Activated CD4-positive, alpha-beta T cell treated with anti-CD3 and anti-CD28 coated beads, Interleukin-2, amount 50 U/mL, for 16 hours (primary cell): ENCODE measurements around the gene ARHGAP19.

ENCODE experiments used
- DNase-seq: peaks from one replicate; pipeline ENCODE4 v3.0.0-alpha.2; 2020

ARHGAP19 gene

DNA sequence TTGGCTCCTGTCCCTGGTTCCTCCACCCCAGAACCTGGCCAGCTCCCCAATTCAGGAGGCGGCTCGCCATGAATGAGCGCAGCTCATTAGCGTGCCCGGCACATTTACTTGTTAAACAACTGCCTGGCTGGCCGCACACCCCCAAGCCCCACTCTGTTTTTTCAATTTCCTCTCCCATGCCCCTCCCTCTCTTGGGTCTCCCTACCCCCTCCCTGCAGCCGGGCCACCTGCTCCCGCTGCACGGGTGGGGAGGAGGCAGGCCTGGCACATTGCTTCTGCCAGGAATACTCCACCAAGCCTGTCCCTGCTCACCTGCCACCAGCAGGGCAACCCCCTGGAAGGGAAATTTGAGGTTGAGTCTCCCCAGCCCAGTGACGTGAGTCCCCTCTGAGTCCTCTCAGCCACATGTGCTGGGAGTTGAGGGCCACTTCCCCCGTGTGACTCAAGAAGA, 104.2 kb downstream of the ARHGAP19 start:
- DNase-seq = no peak

DNA sequence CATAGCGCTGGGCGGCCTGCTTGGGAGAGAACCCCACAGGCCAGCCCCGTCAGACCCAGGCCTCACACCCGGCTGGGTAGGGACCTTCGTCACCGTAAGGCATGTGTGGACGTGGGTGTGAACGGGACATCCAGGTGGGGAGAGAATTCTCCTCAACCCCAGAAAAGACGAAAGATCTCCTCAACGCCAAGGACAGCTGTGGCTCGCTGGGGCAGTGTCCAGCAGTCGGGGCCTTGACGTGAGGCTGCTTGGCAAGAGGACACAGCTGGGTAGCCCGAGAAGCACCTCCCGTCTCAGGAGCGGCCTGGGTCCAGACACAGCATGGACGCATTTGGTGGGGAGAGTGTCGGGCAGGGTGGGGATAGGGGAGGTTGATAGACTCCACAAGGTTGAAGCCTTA, 105.5 kb downstream of the ARHGAP19 start:
- no peak for DNase-seq

- DNase-seq = no peak
Observed at GRCh38 chr10:97185326-97186058, 106.9 kb downstream of the ARHGAP19 start, which contains the start of gene SLIT1. TSS of gene SLIT1 (minus strand) at chr10:97185959. CDS start at chr10:97185674, 285 bp downstream.

DNA sequence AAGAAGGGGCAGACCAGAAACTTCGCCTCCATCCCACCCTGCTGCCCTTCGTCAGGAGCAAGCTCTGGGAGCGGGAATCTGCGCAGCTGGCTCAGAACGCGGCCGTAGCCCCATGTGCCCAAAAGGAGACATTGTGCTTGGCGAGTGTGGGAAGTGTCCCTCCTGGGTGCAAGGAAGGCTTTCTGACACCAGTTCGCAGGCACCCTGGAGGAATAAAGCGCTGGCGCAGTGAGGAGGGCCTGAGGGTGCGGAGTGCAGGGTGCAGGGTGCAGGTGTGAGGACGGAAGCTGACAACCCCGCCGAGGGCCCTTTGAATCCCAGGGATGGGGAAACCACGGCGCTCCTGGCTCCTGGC, 107.5 kb downstream of the ARHGAP19 start:
- no peak for DNase-seq

DNA sequence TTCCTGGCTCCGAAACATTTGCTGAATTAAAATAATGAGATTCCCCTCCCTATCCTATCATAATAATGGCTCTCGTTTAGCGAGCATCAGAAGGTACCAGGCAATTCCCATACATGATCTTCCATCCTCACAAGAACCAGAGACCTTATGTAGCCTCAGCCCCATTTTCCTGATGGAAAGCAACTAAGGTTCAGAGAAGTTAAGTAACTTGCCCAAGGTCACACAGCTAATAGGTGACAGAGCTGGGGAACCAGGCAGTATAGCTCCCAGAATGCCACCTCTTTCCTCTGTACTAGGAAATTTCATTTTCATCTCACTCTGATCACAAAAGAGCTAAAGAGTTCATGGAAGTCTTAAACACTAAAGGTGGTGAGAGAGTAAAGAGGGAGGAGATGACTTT, 109.1 kb downstream of the ARHGAP19 start:
- no peak for DNase-seq

- no peak for DNase-seq
Observed at GRCh38 chr10:97182288-97182990, 110.0 kb downstream of the ARHGAP19 start.

DNA sequence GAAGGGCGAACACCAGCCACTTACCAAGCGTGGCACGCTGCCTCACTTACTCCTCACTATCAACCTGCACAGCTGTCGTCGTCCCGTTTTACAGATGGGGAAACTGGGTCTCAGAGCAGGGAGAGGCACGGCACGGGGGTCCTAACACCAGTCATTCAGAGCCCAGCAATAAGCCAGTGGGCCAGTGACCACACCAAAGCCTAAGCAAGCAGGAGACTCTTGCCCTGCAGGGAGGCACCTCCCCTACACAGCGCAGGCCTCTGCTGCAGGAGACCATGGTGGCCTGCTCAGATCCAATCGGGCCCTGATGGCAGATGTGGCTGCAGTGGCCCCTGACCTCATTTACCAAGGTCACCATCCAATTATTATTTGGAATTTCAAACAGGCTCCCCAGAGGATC, 111.5 kb downstream of the ARHGAP19 start:
- no peak for DNase-seq

DNA sequence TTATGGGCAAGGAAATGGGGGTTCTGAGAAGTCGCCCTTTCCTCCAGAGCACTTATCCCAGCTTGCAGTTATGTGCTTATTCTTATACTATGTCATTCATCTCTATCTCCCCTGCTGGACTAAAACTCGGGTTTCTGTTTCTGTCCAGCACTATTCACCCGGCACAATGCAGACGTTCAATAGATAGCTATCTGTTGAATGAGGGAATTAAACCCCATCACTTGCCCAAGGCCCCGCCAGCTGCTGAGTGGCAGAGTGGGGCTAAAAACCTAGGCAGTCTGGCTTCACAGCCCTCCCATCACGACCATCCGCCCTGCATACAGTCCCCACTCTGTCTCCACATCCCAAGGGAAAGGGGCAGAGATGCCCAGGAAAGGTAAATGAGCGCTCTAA, 112.1 kb downstream of the ARHGAP19 start:
- DNase-seq = no peak

GRCh38 chr10:97179731-97180362, 112.6 kb downstream of the ARHGAP19 start:
- no peak for DNase-seq

DNA sequence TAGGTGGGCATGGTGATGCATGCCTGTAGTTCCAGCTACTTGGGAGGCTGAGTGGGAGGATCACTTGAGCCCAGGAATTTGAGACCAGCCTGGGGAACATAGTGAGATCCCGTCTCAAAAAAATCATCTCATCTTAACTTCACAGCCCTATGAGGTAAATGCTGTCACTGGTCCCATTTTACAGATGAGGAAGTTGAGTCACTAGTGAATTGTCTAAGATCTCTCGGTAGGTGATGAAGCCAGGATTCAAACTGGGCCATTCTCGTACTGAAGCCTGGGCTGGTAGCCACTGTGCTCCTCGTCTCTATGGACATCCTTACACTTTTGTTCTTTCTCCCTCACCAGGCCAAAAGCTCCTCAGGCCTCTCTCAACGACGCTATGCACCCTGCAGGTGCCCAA, 113.1 kb downstream of the ARHGAP19 start:
- no peak for DNase-seq

GRCh38 chr10:97178074-97178473, 114.4 kb downstream of the ARHGAP19 start:
- DNase-seq = no peak

DNA sequence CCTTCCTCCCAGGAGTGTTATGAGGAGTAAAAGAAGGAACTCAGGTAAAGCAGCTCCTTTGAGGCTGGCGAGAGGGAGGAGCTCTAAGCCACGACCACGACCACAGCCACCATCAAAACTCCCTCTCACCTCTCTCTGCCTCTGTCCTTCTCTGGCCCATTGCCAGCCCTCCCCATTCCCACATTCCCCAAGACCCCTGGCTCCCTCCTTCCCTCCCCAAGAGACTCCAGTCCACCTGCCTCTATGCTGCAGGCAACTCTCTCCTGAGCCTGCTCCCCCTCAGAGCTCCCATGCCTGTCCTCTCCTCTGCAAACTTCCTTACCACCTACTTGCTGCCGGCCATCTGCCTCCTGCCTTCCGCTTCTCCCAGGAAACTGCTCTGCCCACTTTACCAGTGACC, 116.2 kb downstream of the ARHGAP19 start:
- no peak for DNase-seq

GRCh38 chr10:97175586-97175985, 116.9 kb downstream of the ARHGAP19 start:
- no peak for DNase-seq

DNA sequence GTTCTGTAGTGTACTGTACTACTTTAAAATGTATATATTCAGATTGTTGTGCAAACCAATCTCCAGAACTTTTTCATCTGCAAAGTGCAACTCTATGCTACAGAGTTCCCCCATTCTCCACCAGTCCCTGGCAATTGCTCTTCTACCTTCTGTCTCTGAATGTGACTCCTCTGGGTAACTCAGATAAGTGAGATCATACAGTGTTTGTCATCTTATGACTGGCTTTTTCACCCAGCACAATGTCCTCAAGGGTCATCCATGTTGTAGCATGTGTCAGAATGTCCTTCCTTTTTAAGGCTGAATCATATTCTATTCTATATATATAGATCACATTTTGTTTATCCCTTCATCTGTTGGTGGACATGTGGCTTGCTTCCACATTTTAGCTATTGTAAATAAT, 117.5 kb downstream of the ARHGAP19 start:
- no peak for DNase-seq

DNA sequence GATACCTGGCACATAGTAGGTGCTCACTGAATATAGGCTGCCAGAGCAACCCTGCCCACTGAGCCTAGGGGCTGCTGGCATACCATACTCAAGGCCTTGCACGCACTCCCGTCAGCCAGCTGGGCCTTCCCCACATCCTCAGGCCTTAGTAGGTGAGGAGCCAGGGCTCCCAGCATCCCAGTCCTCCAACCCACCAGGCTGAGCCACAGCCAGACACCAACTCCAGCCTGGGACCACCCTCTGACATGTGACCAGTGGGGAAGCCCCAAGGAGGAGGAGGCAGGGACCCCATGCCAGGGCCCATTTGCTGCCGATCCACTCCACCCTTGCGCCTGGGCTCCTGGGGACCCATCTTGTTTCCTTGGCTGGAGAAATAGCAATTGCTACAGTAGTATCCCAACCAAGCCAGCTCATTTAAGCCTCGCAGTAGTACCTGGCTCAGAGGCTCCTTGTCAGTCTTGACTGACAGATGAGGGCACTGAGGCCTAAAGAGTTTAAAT, 118.1 kb downstream of the ARHGAP19 start:
- no peak for DNase-seq

DNA sequence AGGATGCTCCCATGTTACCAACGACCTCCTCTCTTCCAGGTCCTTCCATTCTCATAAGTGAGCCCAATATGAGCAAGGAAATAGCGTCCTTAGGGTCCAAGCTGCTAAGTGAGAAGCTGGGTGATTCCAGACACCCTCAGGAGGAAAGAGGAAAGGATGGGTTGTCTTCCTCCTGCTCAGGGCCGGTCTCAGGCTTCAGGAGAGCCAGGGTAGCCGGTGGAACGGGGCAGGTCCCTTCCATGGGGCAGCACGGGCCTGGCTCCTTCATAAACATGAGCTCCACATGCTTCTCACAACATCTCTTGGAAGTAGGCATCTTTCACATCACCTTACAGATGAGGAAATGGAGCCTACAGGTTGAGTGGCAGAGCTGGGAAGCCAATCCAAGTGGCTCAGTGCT, 119.4 kb downstream of the ARHGAP19 start:
- no peak for DNase-seq
